GM20000 (cell line): ENCODE measurements around the gene PLD5.

Experiments
- DNase-seq: peaks from one replicate; pipeline ENCODE4 v3.0.0; 2012; ENCODE audit warnings: low spot score
- TF ChIP-seq, protein P1 (sequence below): IDR thresholded peaks from 2 replicates; pipeline ENCODE4 v1.5.1; 2012; ENCODE audit warnings: mild to moderate bottlenecking, control low read depth; ENCODE audit errors: extremely low read depth, missing control alignments

Gene PLD5

DNA sequence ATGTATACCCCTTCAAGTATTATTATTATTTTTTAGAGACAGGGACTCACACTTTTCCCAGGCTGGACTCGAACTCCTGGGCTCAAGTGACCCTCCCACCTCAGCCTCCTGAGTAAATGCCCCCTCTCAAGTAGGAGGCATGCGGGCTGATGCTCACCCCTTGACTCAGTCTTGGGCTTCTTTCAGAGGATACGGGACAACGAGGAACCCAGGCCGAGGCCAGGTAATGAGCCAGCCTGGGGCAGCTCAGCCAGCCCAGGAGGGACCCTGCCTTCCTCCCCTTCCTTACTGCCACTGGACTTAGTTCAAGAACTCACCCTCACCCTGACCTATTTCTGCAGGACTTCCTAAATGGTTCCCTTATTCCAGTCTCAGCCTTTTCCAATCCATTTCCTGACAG, 327.6 kb downstream of the PLD5 start:
- TF ChIP-seq, protein P1, sequence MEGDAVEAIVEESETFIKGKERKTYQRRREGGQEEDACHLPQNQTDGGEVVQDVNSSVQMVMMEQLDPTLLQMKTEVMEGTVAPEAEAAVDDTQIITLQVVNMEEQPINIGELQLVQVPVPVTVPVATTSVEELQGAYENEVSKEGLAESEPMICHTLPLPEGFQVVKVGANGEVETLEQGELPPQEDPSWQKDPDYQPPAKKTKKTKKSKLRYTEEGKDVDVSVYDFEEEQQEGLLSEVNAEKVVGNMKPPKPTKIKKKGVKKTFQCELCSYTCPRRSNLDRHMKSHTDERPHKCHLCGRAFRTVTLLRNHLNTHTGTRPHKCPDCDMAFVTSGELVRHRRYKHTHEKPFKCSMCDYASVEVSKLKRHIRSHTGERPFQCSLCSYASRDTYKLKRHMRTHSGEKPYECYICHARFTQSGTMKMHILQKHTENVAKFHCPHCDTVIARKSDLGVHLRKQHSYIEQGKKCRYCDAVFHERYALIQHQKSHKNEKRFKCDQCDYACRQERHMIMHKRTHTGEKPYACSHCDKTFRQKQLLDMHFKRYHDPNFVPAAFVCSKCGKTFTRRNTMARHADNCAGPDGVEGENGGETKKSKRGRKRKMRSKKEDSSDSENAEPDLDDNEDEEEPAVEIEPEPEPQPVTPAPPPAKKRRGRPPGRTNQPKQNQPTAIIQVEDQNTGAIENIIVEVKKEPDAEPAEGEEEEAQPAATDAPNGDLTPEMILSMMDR, result no peak
- no peak for DNase-seq

DNA sequence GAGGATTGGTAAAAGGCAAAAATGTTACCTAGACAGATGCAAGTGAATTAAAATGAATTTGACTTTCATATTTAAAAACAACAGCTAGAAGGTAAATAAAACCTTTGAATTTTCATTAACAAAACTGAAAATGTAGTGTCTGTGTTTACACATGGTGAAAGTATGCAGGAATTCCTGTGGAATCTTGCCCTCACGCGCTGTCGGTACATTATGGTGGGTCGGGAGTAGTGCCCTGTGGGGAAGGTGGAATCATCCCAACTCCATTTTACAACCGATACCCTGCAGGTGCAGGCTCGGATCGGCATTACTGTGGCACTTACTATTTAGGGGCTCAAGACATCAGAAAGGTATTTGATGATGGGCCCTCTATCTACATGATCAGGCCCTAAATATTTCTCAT, 328.4 kb downstream of the PLD5 start:
- TF ChIP-seq, protein P1, result no peak

DNA sequence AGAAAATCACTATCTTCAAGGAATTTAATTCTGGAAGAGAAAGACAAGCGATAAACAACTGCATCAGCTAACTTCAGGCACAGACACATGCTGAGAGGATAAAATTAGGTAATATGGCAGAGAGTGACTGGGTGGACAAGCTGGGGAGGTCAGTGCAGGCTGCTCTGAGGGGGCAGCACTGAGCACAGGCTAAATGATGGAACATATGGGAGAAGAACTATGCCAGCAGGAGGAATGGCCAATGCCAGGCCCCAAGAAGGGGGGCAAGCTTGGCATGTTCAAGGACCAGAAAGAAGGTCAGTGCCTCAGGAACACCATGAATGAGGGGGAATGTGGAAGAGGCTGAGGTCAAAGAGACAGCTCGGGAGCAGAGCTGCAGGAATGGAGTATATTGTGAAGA, 334.9 kb downstream of the PLD5 start:
- DNase-seq, result no peak
- TF ChIP-seq, protein P1, result peak; percentile 7

More for the DNA sequence above, 328.4 kb downstream of the PLD5 start:
- no peak for DNase-seq

DNA sequence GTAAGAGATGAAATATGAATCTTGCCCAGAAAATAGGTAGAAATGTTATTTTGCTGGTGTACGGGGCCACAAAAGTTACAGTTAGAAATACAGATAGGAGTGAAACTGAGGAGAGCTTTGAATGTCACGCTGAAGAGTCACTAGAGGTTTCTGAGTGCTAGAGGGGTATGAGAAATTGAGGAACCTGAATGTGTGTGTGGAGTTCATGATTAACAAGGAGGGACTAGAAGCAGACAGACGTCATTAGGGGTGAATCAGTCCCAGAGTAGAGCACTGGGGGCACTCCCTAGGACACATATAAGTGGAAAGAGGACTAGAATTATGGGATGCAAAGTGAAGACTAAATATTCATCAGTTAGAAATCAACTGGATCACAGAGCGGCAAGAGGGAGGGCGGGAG, 336.7 kb downstream of the PLD5 start:
- no peak for DNase-seq
- TF ChIP-seq, protein P1, result no peak

DNA sequence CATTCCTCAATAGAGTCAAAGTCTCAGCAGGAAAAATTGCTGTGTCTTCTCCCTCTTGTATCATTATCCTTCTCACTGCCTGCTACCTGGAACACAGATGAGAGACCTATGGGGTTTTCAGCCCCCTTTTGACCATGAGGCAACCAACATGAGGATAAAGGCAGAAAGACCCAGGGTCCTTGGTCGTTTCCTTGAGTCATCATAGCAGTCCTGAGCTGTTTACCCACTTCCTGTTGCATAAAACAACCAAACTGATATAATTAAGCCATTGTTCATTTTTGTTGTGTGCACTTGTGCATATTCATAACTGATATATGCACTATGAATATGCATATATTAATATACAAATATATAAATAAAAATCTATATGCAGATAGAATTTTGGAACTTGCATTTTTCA, 337.3 kb downstream of the PLD5 start:
- TF ChIP-seq, protein P1, result no peak
- DNase-seq, result no peak

DNA sequence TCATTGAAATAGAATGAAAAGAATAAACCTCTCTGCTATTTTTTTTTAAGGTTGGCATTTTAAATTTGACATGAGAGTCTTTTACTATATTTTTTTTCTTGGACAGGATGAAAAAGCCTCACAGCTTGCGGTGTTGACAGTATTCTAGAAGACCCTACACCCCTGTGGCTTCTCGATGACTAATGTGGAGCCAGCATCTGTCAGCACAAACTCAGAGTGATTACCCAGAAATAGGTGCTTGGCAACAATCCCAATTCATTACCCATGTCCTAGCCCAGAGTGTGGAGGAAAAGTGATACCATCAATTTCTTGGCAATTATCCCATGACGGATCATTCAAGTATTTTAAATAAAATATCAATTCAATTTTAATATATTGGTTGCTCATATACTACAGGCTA, 338.8 kb downstream of the PLD5 start:
- TF ChIP-seq, protein P1, result no peak
- no peak for DNase-seq

DNA sequence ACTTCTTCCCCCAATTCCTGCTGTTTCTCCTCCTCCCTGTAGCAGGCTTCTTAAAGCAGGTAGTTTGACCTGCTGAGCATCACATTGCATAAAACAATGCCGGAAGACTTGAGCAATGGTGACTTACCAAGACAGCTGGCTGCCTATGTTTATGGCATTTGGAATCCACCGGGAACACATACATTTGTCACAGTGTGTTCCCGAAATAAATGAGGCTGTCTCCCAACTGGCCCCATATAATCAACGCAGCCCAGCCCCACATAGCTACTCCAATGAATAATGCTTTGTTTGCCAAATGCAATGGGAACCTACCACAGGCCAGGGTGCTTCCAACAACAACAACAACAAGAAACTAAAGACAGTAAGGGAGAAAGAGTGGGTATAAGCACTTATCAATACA, 339.5 kb downstream of the PLD5 start:
- TF ChIP-seq, protein P1, result no peak
- DNase-seq, result no peak

DNA sequence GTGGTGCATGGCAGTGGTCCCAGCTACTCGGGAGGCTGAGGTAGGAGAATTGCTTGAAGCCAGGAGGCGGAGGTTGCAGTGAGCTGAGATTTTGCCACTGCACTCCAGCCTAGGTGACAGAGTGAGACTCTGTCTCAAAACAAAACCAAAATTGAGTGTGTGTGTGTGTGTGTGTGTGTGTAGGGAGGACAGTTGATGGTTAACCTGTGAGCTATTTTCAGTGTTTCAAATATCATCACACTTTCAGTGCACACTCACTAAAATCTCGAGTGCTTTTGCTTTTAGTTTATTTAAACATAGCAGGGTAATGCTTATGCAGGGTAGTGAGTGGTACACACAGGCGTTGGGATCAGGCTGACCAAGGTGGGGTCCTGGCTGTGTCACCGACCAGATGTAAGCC, 344.7 kb downstream of the PLD5 start:
- DNase-seq, result peak; percentile 21
